Measurements from ENCODE around the gene RAB28.

RAB28 gene

GRCh38 chr4:13348216-13348615, 135.9 kb downstream of the RAB28 start:
- TF ChIP-seq SIN3A (IDR thresholded peaks at IDR 0.05; ENCODE audit: borderline replicate concordance, insufficient read depth, low read length) (no peak), FOXP2 (optimal IDR thresholded peaks at IDR 0.05; ENCODE audit: borderline replicate concordance, extremely low read depth, extremely low read length, insufficient read depth) (no peak), POLR2AphosphoS5 (IDR thresholded peaks at IDR 0.05; ENCODE audit: low read depth, low read length) (no peak), TAF1 (IDR thresholded peaks at IDR 0.05; ENCODE audit: borderline replicate concordance, insufficient read depth, low read length) (no peak)

GRCh38 chr4:13347517-13348125, 136.5 kb downstream of the RAB28 start:
- TF ChIP-seq REST (IDR thresholded peaks at IDR 0.05; ENCODE audit: insufficient read depth in 1 of 2, low read depth in 2 of 2, low read length in 2 of 2) (no peak), FOXP2 (optimal IDR thresholded peaks at IDR 0.05; ENCODE audit: borderline replicate concordance, extremely low read depth, extremely low read length, insufficient read depth) (no peak), TAF1 (IDR thresholded peaks at IDR 0.05; ENCODE audit: borderline replicate concordance, insufficient read depth, low read length) (no peak), SIN3A (IDR thresholded peaks at IDR 0.05; ENCODE audit: borderline replicate concordance, insufficient read depth, low read length) (no peak), POLR2AphosphoS5 (IDR thresholded peaks at IDR 0.05; ENCODE audit: low read depth, low read length) (no peak)

GRCh38 chr4:13344216-13344615, 139.9 kb downstream of the RAB28 start:
- TF ChIP-seq FOXP2 (optimal IDR thresholded peaks at IDR 0.05; ENCODE audit: borderline replicate concordance, extremely low read depth, extremely low read length, insufficient read depth): no peak
- no peak for TF ChIP-seq POLR2AphosphoS5 (IDR thresholded peaks at IDR 0.05; ENCODE audit: low read depth, low read length)
- TF ChIP-seq SIN3A (IDR thresholded peaks at IDR 0.05; ENCODE audit: borderline replicate concordance, insufficient read depth, low read length): no peak
- TF ChIP-seq TAF1 (IDR thresholded peaks at IDR 0.05; ENCODE audit: borderline replicate concordance, insufficient read depth, low read length): no peak
- no peak for TF ChIP-seq REST (IDR thresholded peaks at IDR 0.05; ENCODE audit: insufficient read depth in 1 of 2, low read depth in 2 of 2, low read length in 2 of 2)

GRCh38 chr4:13340672-13341071, 143.5 kb downstream of the RAB28 start:
- TF ChIP-seq FOXP2 (optimal IDR thresholded peaks at IDR 0.05; ENCODE audit: borderline replicate concordance, extremely low read depth, extremely low read length, insufficient read depth): no peak
- TF ChIP-seq TAF1 (IDR thresholded peaks at IDR 0.05; ENCODE audit: borderline replicate concordance, insufficient read depth, low read length): no peak
- no peak for TF ChIP-seq SIN3A (IDR thresholded peaks at IDR 0.05; ENCODE audit: borderline replicate concordance, insufficient read depth, low read length)
- no peak for TF ChIP-seq POLR2AphosphoS5 (IDR thresholded peaks at IDR 0.05; ENCODE audit: low read depth, low read length)
- TF ChIP-seq REST (IDR thresholded peaks at IDR 0.05; ENCODE audit: insufficient read depth in 1 of 2, low read depth in 2 of 2, low read length in 2 of 2): no peak

GRCh38 chr4:13331827-13332226, 152.3 kb downstream of the RAB28 start:
- TF ChIP-seq POLR2AphosphoS5 (IDR thresholded peaks at IDR 0.05; ENCODE audit: low read depth, low read length) (no peak), SIN3A (IDR thresholded peaks at IDR 0.05; ENCODE audit: borderline replicate concordance, insufficient read depth, low read length) (no peak), TAF1 (IDR thresholded peaks at IDR 0.05; ENCODE audit: borderline replicate concordance, insufficient read depth, low read length) (no peak), REST (IDR thresholded peaks at IDR 0.05; ENCODE audit: insufficient read depth in 1 of 2, low read depth in 2 of 2, low read length in 2 of 2) (no peak), FOXP2 (optimal IDR thresholded peaks at IDR 0.05; ENCODE audit: borderline replicate concordance, extremely low read depth, extremely low read length, insufficient read depth) (no peak)
